Skeletal muscle satellite cell (primary cell): Measurements from ENCODE around the gene ESCO1.

Experiments used
- H3K27me3 ChIP-seq: 2 replicates; pipeline ENCODE4 v1.7.0; 2013; ENCODE audit warnings: low read length; ENCODE audit not compliant: control insufficient read depth, insufficient read depth
- H3K36me3 ChIP-seq: 2 replicates; pipeline ENCODE4 v1.7.0; 2013; ENCODE audit warnings: mild to moderate bottlenecking, control low read depth, low read length; ENCODE audit not compliant: insufficient read depth
- H3K4me1 ChIP-seq: 2 replicates; pipeline ENCODE4 v1.7.0; 2013; ENCODE audit warnings: low read length; ENCODE audit not compliant: control insufficient read depth, insufficient read depth
- H3K4me2 ChIP-seq: 2 replicates; pipeline ENCODE4 v1.7.0; 2013; ENCODE audit warnings: mild to moderate bottlenecking, low read length
- H3K4me3 ChIP-seq: 2 replicates; pipeline ENCODE4 v1.7.0; 2013; ENCODE audit warnings: low read length
- H3K9ac ChIP-seq: 2 replicates; pipeline ENCODE4 v1.7.0; 2013; ENCODE audit warnings: mild to moderate bottlenecking, low read depth, low read length, moderate library complexity
- H3K9me3 ChIP-seq: replicated peaks from 2 replicates; pipeline ENCODE4 v1.7.0; 2013; ENCODE audit warnings: mild to moderate bottlenecking, control low read depth, low read length

Gene ESCO1

GRCh38 chr18:21483051-21483450 is 117.5 kb downstream of the ESCO1 start:
- H3K9ac ChIP-seq, result no peak overlapping the region
- peaks cover 12% of the 10 kb centered on the region for H3K4me1 ChIP-seq
- H3K27me3 ChIP-seq, result no peaks in the 10 kb centered on the region
- H3K4me3 ChIP-seq, result no peak overlapping the region
- H3K9me3 ChIP-seq, result no peaks in the 10 kb centered on the region
- H3K4me2 ChIP-seq, result no peak overlapping the region
- no peaks in the 10 kb centered on the region for H3K36me3 ChIP-seq

GRCh38 chr18:21481739-21482138 is 118.8 kb downstream of the ESCO1 start:
- no peak overlapping the region for H3K9ac ChIP-seq
- no peaks in the 10 kb centered on the region for H3K36me3 ChIP-seq
- H3K4me2 ChIP-seq, result no peak overlapping the region

DNA sequence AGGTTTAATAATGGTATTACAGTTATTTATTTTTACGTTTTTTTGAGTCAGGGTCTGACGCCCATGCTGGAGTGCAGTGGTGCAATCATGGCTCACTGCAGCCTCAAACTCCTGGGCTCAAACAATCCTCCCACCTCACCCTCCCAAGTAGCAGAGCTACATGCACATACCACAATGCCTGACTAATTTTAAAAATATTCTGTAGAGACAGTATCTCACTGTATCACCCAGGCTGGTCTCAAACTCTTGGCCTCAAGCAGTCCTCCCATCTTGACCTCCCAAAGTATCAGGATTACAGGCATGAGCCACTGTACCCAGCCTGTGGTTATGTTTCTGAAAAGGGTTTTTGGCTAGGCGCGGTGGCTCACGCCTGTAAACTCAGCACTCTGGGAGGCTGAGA is 120.8 kb downstream of the ESCO1 start:
- no peak overlapping the region for H3K4me3 ChIP-seq
- H3K9ac ChIP-seq, result no peak overlapping the region
- peaks cover 1% of the 10 kb centered on the region for H3K4me1 ChIP-seq
- no peak overlapping the region for H3K4me2 ChIP-seq
- H3K36me3 ChIP-seq, result no peaks in the 10 kb centered on the region
- no peaks in the 10 kb centered on the region for H3K9me3 ChIP-seq
- H3K27me3 ChIP-seq, result no peaks in the 10 kb centered on the region

More at GRCh38 chr18:21481739-21482138, 118.8 kb downstream of the ESCO1 start:
- H3K4me3 ChIP-seq, result no peak overlapping the region
- peaks cover 12% of the 10 kb centered on the region for H3K4me1 ChIP-seq
- H3K27me3 ChIP-seq, result no peaks in the 10 kb centered on the region
- H3K9me3 ChIP-seq, result no peaks in the 10 kb centered on the region
